22Rv1 (cell line): ENCODE data around the gene KISS1R.

Experiments
- H3K27ac ChIP-seq: fragments of 450-650 bp; 2 replicates; pipeline ENCODE4 v1.5.1; 2017
- CTCF ChIP-seq: fragments of 450-650 bp; IDR thresholded peaks from 2 replicates; pipeline ENCODE4 v1.5.1; 2017; ENCODE audit warnings: mild to moderate bottlenecking
- ZFX ChIP-seq: fragments of 450-650 bp; IDR thresholded peaks from 2 replicates; pipeline ENCODE4 v1.6.1; 2017; ENCODE audit warnings: antibody characterized with exemption, borderline replicate concordance

Gene KISS1R

GRCh38 chr19:884420-885211, 32.5 kb upstream of the KISS1R start:
- TF ChIP-seq CTCF (no peak), ZFX (no peak)
- no peak overlapping the region for H3K27ac ChIP-seq

- H3K27ac ChIP-seq = no peak overlapping the region
- TF ChIP-seq CTCF = no peak
Observed at GRCh38 chr19:885536-886224, 31.5 kb upstream of the KISS1R start.

- TF ChIP-seq CTCF = no peak
- TF ChIP-seq ZFX = no peak
- H3K27ac ChIP-seq = no peak overlapping the region
Observed at GRCh38 chr19:887072-887471, 30.1 kb upstream of the KISS1R start.

GRCh38 chr19:887599-887998, 29.5 kb upstream of the KISS1R start:
- TF ChIP-seq CTCF (no peak), ZFX (no peak)
- no peak overlapping the region for H3K27ac ChIP-seq

- no peak overlapping the region for H3K27ac ChIP-seq
- no peak for TF ChIP-seq CTCF
- TF ChIP-seq ZFX = no peak
Observed at GRCh38 chr19:888581-889385, 28.4 kb upstream of the KISS1R start.

- no peak overlapping the region for H3K27ac ChIP-seq
- no peak for TF ChIP-seq ZFX
- TF ChIP-seq CTCF = no peak
Observed at GRCh38 chr19:889662-890295, 27.4 kb upstream of the KISS1R start.
